Spleen (tissue), 11 donors: ENCODE measurements around the gene DFFA. TPM values are rescaled to one million over a fixed set of nuclear protein-coding genes. Genes with fewer than 3 reads are reported as not detected.

Experiments
- DNase-seq: peaks from one replicate; pipeline ENCODE4 v3.0.0-alpha.2; 2020
- H3K27ac ChIP-seq, 8 donors: fragments of 200-600 bp; sonication (generic) in 7 of 8; 1 replicate in 4 of 8; 2 replicates in 4 of 8; pipeline versions ENCODE4 v1.5.0 to v1.8.0; 2016 to 2021; ENCODE audit warnings: inconsistent platforms in 4 of 8, mild to moderate bottlenecking in 4 of 8, moderate library complexity in 1 of 8
- H3K27me3 ChIP-seq, 7 donors: fragments of 200-600 bp; sonication (generic) in 6 of 7; replicated peaks in 1 of 7; 1 replicate in 4 of 7; 2 replicates in 3 of 7; pipeline versions ENCODE4 v1.5.0 to v1.8.0; 2016 to 2021; ENCODE audit warnings: inconsistent platforms in 3 of 7, mild to moderate bottlenecking in 1 of 7
- H3K36me3 ChIP-seq, 6 donors: fragments of 200-600 bp; sonication (generic) in 5 of 6; 1 replicate in 4 of 6; 2 replicates in 2 of 6; pipeline versions ENCODE4 v1.5.0 to v1.8.0; 2016 to 2021; ENCODE audit warnings: inconsistent platforms in 2 of 6
- H3K4me1 ChIP-seq, 6 donors: fragments of 200-600 bp; sonication (generic) in 5 of 6; 1 replicate in 3 of 6; 2 replicates in 3 of 6; pipeline versions ENCODE4 v1.5.0 to v1.8.0; 2016 to 2021; ENCODE audit warnings: inconsistent platforms in 3 of 6
- H3K4me3 ChIP-seq, 8 donors: fragments of 200-600 bp; sonication (generic) in 7 of 8; 1 replicate in 4 of 8; 2 replicates in 4 of 8; pipeline versions ENCODE4 v1.5.0 to v1.8.0; 2016 to 2021; ENCODE audit warnings: inconsistent platforms in 4 of 8, mild to moderate bottlenecking in 4 of 8, moderate library complexity in 2 of 8
- H3K9me3 ChIP-seq, 8 donors: fragments of 200-600 bp; sonication (generic) in 7 of 8; 1 replicate in 4 of 8; 2 replicates in 4 of 8; pipeline versions ENCODE4 v1.5.0 to v1.8.0; 2016 to 2021; ENCODE audit warnings: inconsistent platforms in 4 of 8
- POLR2A ChIP-seq, 3 donors: fragments of 450-650 bp; IDR thresholded peaks; one replicate each; pipeline ENCODE4 v1.5.1; 2017; ENCODE audit warnings: antibody characterized with exemption in 3 of 3, mild to moderate bottlenecking in 1 of 3
- POLR2AphosphoS5 ChIP-seq, 3 donors: sonication (generic); formaldehyde crosslinking; IDR thresholded peaks; one replicate each; pipeline ENCODE4 v1.5.1; 2017; ENCODE audit warnings: antibody characterized with exemption in 3 of 3
- WGBS, 5 donors: extraction: QIAGEN DNeasy Blood & Tissue Kit in 3 of 5; methylation state at CpG; one replicate each; pipeline versions ENCODE4 v1.1.5 to v1.1.7; 2013 to 2018; 5-methylcytosine and 5-hydroxymethylcytosine counted together
- intact Hi-C: fragments of 100-400 bp; cut with DNase I; formaldehyde crosslinking; loops from one replicate; pipeline ENCODE4 v1.15.0; 2023; ENCODE audit warnings: low total_unique reads
- polyA plus RNA-seq, 3 donors: library from polyadenylated mRNA; stranded (reverse); fragments of 200-250 nt; gene quantifications; one replicate each; pipeline ENCODE4 v1.2.1, GENCODE V29; 2013
- total RNA-seq, 7 donors: library from RNA; depleted of rRNA in 3 of 7; stranded (reverse); fragments of >200 nt in 3 of 7; fragmentation: NEBNext Ultra II Directional in 4 of 7; extraction: Animal tissue kit (Norgen Biotek cat#: 25700) in 4 of 7; gene quantifications; one replicate each; pipeline versions ENCODE4 v1.1.0 to v1.2.1, GENCODE V29; 2016 to 2021
- TF ChIP-seq, protein P1 (sequence below), 11 experiments: fragments of 200-600 bp in 7 of 11; fragments of 450-650 bp in 4 of 11; sonication (generic) in 4 of 11; IDR thresholded peaks in 8 of 11; conservative IDR thresholded peaks in 3 of 11; 1 replicate in 7 of 11; 2 replicates in 4 of 11; pipeline versions ENCODE4 v1.4.0 to v1.8.0; 2016 to 2021; ENCODE audit warnings: antibody characterized with exemption in 11 of 11, inconsistent platforms in 4 of 11, mild to moderate bottlenecking in 1 of 11
- donor health status: healthy with polysubstance abuse.
- donor health status: DM: no; HTN: no; CAD: no; lungs with moderate emphysema.
- donor health status: DM: no; HTN: no; CAD: no.
- donor health status: Bipolar disorder and iron deficiency.
- donor health status: healthy.
- donor health status: DM: no; HTN: no; CAD: no.
- donor health status: DM: yes; HTN: yes; CAD: no.

The DFFA gene
- total and polyA plus RNA-seq, 10 donors = 7.2 to 30.1 (median 21.4) TPM

DNA sequence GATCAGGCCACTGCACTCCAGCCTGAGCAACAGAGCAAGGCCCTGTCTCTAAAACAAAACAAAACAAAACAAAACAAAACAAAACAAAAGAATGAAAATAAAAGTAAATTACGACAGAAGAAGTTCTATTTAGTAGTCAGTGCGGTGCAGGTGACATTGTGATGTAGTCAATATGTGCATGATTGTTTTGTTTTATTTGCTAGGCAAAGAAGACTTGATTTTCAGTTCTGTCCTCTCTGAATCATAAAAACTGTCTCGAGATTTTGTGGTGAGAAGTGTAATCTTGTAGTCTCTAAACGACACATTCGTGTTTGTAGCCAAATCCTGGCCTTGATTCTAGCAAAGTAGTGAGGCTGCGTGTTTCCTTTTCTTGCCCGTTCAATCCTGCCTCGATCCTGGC is 25.9 kb upstream of the DFFA start:
- TF ChIP-seq POLR2AphosphoS5 (IDR thresholded peaks at IDR 0.05) (no peak), POLR2A (IDR thresholded peaks at IDR 0.05) (no peak)
- TF ChIP-seq, protein P1, sequence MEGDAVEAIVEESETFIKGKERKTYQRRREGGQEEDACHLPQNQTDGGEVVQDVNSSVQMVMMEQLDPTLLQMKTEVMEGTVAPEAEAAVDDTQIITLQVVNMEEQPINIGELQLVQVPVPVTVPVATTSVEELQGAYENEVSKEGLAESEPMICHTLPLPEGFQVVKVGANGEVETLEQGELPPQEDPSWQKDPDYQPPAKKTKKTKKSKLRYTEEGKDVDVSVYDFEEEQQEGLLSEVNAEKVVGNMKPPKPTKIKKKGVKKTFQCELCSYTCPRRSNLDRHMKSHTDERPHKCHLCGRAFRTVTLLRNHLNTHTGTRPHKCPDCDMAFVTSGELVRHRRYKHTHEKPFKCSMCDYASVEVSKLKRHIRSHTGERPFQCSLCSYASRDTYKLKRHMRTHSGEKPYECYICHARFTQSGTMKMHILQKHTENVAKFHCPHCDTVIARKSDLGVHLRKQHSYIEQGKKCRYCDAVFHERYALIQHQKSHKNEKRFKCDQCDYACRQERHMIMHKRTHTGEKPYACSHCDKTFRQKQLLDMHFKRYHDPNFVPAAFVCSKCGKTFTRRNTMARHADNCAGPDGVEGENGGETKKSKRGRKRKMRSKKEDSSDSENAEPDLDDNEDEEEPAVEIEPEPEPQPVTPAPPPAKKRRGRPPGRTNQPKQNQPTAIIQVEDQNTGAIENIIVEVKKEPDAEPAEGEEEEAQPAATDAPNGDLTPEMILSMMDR (IDR thresholded peaks at IDR 0.05 in 8 of 11, conservative IDR thresholded peaks at IDR 0.05 in 3 of 11) = no peak
- no peak for DNase-seq
- Histone ChIP-seq H3K36me3 (peaks cover 0 to 25% (median 0%) of the 10 kb centered on the region in 6 donors), H3K27ac (no peak overlapping the region), H3K4me3 (no peak overlapping the region), H3K27me3 (no peaks in the 10 kb centered on the region), H3K4me1 (peaks cover 12 to 54% (median 20%) of the 10 kb centered on the region in 6 donors), H3K9me3 (no peaks in the 10 kb centered on the region)
- intact Hi-C loops = no loop called here
- WGBS, 5 donors = 70 to 88% (median 83%) methylated on average over 8 of the region's 8 CpGs

DNA sequence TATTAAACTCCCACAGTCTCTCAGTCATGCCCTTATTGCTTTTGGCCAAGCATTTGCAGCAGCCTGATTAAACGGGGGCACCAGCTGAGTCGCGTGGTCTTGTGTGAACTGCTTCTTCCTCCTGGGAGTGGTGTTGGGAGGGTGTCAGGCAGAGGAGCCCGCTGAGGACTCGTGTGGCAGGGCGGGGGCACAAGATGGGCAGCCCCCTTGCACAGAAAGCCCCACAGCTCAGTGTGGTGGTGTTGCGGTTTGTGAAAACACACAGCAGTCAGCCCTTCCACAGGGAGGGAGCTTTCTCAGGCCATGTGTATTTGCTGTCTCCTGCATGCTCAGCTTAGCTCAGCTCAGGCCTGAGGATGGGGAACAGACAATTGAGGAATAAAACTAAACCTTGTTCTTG is 24.8 kb upstream of the DFFA start:
- no peak for TF ChIP-seq POLR2A (IDR thresholded peaks at IDR 0.05)
- TF ChIP-seq, protein P1 (IDR thresholded peaks at IDR 0.05 in 8 of 11, conservative IDR thresholded peaks at IDR 0.05 in 3 of 11) = no peak
- Histone ChIP-seq H3K4me3 (no peak overlapping the region), H3K9me3 (no peaks in the 10 kb centered on the region), H3K27ac (no peak overlapping the region), H3K36me3 (peaks cover 0 to 25% (median 0%) of the 10 kb centered on the region in 6 donors), H3K4me1 (peaks cover 12 to 49% (median 20%) of the 10 kb centered on the region in 6 donors), H3K27me3 (no peaks in the 10 kb centered on the region)
- 87 to 95% (median 92%) methylated on average over 7 of the region's 7 CpGs for WGBS, 5 donors
- intact Hi-C loops = no loop called here
- no peak for DNase-seq

DNA sequence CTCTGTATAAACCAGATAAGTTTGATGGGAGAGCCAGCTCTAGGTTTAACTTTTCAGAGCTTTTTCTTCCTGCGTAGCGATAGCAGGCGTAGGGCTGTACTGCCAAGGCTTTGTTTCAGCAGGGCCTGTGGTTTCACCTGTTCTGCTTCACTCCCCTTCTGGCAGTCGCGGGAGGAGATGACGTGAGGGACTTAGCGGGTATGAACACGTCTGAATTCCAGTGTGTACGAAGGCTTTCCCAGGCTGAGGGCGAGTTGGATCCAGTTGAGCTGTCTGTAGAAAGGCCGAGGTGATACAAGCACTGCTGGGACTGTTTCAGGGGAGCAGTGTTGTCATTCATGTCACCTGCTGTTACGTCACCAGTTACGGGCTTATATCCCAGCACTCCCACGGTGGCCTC is 23.6 kb upstream of the DFFA start:
- Histone ChIP-seq H3K27ac (peak overlapping the region; percentile 17 to 83 (median 78)), H3K27me3 (no peaks in the 10 kb centered on the region), H3K4me3 (peak overlapping the region in 1 of 8 donors; percentile 62), H3K9me3 (no peaks in the 10 kb centered on the region), H3K36me3 (peaks cover 0 to 25% (median 0%) of the 10 kb centered on the region in 6 donors), H3K4me1 (peaks cover 12 to 41% (median 20%) of the 10 kb centered on the region in 6 donors)
- WGBS, 5 donors = 70 to 83% (median 79%) methylated on average over 14 of the region's 14 CpGs
- DNase-seq = no peak
- TF ChIP-seq POLR2AphosphoS5 (IDR thresholded peaks at IDR 0.05) = no peak
- TF ChIP-seq, protein P1 (IDR thresholded peaks at IDR 0.05 in 8 of 11, conservative IDR thresholded peaks at IDR 0.05 in 3 of 11) = no peak
- no peak for TF ChIP-seq POLR2A (IDR thresholded peaks at IDR 0.05)
- intact Hi-C loops = no loop called here

DNA sequence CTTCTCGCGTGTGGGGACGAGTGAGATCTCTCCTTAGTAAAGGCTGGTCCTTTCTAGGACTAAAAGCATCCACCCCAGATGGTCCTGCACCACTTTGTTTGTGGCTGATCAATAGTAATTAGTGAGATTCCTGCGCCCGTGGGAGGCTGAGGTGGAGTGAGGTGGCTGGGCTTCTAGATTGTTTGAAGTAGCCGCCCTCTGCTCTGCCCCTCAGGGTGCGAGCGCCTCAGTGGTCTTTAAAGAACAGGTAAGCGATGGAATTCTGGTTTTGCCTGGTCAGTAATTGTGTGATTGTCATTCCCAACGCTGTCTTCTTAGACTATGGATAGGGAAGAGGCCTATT is 23.1 kb upstream of the DFFA start:
- Histone ChIP-seq H3K4me1 (peaks cover 12 to 36% (median 20%) of the 10 kb centered on the region in 6 donors), H3K9me3 (no peaks in the 10 kb centered on the region), H3K27ac (peak overlapping the region; percentile 17 to 83 (median 78)), H3K27me3 (no peaks in the 10 kb centered on the region), H3K4me3 (peak overlapping the region in 4 of 8 donors; percentile 27 to 62 (median 41)), H3K36me3 (peaks cover 0 to 25% (median 0%) of the 10 kb centered on the region in 6 donors)
- intact Hi-C loops = no loop called here
- DNase-seq = no peak
- WGBS, 5 donors = 70 to 77% (median 77%) methylated on average over 10 of the region's 10 CpGs
- TF ChIP-seq, protein P1 (IDR thresholded peaks at IDR 0.05 in 8 of 11, conservative IDR thresholded peaks at IDR 0.05 in 3 of 11) = no peak
- TF ChIP-seq POLR2AphosphoS5 (IDR thresholded peaks at IDR 0.05) (no peak), POLR2A (IDR thresholded peaks at IDR 0.05) (no peak)
